Activated CD4-positive, alpha-beta T cell treated with anti-CD3 and anti-CD28 coated beads, Interleukin-2, amount 10 ng/mL, durations not matched to agents 7 days and 5 days (primary cell): Measurements from ENCODE around the gene LCLAT1. TPM values are rescaled to one million over a fixed set of nuclear protein-coding genes. Genes with fewer than 3 reads are reported as not detected.
"Not testable (repeated sequence)": the region's sequence is repeated elsewhere in the genome, so short reads cannot be mapped to it uniquely, and the experiment has no call there.

Source experiments
- CTCF ChIA-PET: fragments of 350-600 bp; sonication (Branson Sonifier 250); formaldehyde crosslinking; loops from one replicate; lab custom pipeline; 2021; ENCODE audit warnings: antibody characterized with exemption; lab: Charles Lee
- POLR2A ChIA-PET: fragments of 350-600 bp; sonication (Branson Sonifier 250); formaldehyde crosslinking; loops from one replicate; lab custom pipeline; 2021; ENCODE audit warnings: antibody characterized with exemption; lab: Charles Lee
- DNase-seq: peaks from one replicate; pipeline ENCODE4 v3.0.0-alpha.2; 2020
- H3K27ac Mint-ChIP-seq: one replicate; pipeline ENCODE4 v1.8.0; 2021; ENCODE audit warnings: mild to moderate bottlenecking, moderate library complexity, mixed read lengths
- H3K27me3 Mint-ChIP-seq: one replicate; pipeline ENCODE4 v1.8.0; 2021; ENCODE audit warnings: mixed read lengths
- H3K36me3 Mint-ChIP-seq: one replicate; pipeline ENCODE4 v1.8.0; 2021; ENCODE audit warnings: low read depth, mixed read lengths
- H3K4me1 Mint-ChIP-seq: one replicate; pipeline ENCODE4 v1.8.0; 2021; ENCODE audit warnings: mixed read lengths
- H3K4me3 Mint-ChIP-seq: one replicate; pipeline ENCODE4 v1.8.0; 2021; ENCODE audit warnings: mild to moderate bottlenecking, moderate library complexity, mixed read lengths
- H3K9me3 Mint-ChIP-seq: one replicate; pipeline ENCODE4 v1.8.0; 2021; ENCODE audit warnings: mixed read lengths
- total RNA-seq, 2 experiments: library from RNA; stranded (reverse); gene quantifications; one replicate each; pipeline ENCODE4 v1.2.3, GENCODE V29; 2021

Gene LCLAT1
- total RNA-seq, 2 experiments from 2014 or later = 20.7 to 24.6 TPM

DNA sequence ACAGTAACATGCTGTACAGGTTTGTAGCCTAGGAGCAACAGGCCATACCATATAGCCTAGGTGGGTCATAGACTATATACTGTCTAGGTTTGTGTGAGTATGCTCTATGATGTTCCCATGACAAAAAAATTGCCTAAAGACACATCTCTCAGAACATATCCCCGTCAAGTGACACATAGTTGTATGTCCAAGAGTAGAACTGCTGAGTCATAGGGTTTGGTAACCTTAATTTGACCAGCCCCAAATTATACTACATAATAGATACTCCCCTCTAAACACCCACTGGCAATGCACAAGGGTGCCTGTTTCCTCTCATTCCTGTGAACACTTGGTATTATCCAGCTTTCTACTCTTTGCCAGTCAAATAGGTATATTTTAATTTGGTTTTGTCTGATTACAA is 161.6 kb downstream of the LCLAT1 start:
- POLR2A ChIA-PET = no interaction called here
- H3K9me3 Mint-ChIP-seq = no peaks in the 10 kb centered on the region

DNA sequence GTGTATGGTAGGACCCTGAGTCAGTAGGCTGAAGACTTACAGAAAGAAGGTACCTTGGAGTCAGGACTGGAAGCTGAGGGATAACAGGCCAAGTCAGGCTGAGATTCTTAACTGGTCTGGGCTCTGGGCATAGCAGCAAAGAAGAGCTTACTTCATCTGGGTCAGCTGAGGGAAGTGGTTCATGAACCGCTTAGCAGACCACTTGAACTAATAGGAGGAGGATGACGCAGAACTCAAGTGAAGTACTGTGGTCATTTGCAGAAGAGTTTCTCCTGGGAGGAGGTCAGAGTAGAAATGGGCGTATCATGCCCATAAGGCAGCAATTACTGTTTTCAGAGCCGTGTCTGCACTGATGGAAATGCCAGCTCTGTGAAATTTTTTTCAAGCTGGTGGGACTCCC is 164.5 kb downstream of the LCLAT1 start:
- no peak for DNase-seq
- Mint-ChIP-seq H3K27ac (no peak overlapping the region), H3K36me3 (no peaks in the 10 kb centered on the region), H3K9me3 (no peaks in the 10 kb centered on the region), H3K4me1 (no peaks in the 10 kb centered on the region), H3K4me3 (no peak overlapping the region), H3K27me3 (no peaks in the 10 kb centered on the region)
- CTCF ChIA-PET = interaction anchor here (0.6 to 1.2 kb wide), 2 partner anchors 447 to 508 kb away, joined by 3 to 4 read pairs; no protein-coding TSS in a partner anchor
- POLR2A ChIA-PET = no interaction called here

More for the DNA sequence above, 161.6 kb downstream of the LCLAT1 start:
- Mint-ChIP-seq H3K4me1 (no peaks in the 10 kb centered on the region), H3K4me3 (no peak overlapping the region), H3K27me3 (no peaks in the 10 kb centered on the region), H3K27ac (no peak overlapping the region), H3K36me3 (no peaks in the 10 kb centered on the region)
- CTCF ChIA-PET = no interaction called here
- no peak for DNase-seq

DNA sequence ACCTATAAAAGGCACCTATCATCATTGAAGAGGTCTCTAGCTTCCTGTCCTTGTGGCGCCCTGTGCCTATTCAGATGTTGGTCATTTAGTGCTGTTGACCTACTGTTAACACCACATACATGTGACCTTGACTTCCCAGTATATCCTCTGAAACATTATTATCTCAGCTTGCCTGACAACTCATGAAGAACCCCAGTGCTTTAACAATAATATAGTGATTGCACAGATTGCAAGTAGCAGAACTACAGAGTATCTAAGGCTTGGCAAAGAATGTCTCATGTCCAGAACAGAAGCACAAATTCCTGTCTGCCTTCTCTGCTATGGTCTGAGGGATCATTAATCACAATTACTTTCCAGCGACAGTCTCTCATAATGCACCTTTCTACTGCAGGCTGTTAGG is 165.3 kb downstream of the LCLAT1 start:
- H3K27ac Mint-ChIP-seq = no peak overlapping the region
- H3K27me3 Mint-ChIP-seq = no peaks in the 10 kb centered on the region
- no peak overlapping the region for H3K4me3 Mint-ChIP-seq
- H3K36me3 Mint-ChIP-seq = no peaks in the 10 kb centered on the region
- ChIA-PET CTCF (interaction anchor here (1.2 kb wide), 1 partner anchor 448 kb away, joined by 4 read pairs; no protein-coding TSS in a partner anchor), POLR2A (no interaction called here)
- H3K4me1 Mint-ChIP-seq = no peaks in the 10 kb centered on the region
- no peaks in the 10 kb centered on the region for H3K9me3 Mint-ChIP-seq
- no peak for DNase-seq

DNA sequence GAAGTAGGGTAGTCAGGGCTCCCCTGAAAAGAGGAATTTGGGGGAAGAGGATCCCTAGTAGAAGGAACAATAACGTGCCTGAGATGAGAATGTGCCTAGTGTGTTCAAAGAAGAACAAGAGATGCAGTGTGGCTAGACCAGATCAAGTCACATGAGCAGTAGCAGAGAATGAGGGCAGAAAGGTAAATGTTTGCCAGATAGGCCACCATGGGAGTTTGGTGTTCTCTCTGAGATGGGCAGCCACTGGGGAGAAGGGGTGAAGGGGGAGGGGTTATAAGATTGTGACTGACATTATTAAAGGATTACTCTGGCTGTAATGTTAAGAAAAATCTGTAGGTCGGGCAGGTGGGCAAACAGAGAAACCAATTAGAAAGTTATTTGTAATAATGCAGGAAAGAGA is 166.0 kb downstream of the LCLAT1 start:
- CTCF ChIA-PET = no interaction called here
- DNase-seq = no peak
- Mint-ChIP-seq H3K4me3 (no peak overlapping the region), H3K27ac (no peak overlapping the region), H3K27me3 (no peaks in the 10 kb centered on the region), H3K9me3 (no peaks in the 10 kb centered on the region), H3K36me3 (no peaks in the 10 kb centered on the region), H3K4me1 (no peaks in the 10 kb centered on the region)
- POLR2A ChIA-PET = no interaction called here

DNA sequence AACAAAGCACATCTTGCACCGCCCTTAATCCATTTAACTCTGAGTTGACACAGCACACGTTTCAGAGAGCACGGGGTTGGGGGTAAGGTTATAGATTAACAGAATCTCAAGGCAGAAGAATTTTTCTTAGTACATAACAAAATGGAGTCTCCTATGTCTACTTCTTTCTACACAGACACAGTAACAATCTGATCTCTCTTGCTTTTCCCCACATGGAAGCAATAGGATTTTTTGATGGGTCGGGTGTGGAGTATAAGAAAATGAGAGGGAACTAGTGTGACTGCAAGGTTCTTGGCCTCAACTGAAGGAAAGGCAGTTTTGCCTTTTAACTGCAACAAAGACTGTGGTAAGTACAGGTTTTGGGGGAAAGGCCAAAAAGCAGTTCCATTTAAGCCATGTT is 167.2 kb downstream of the LCLAT1 start:
- H3K27ac Mint-ChIP-seq, DNase-seq, CTCF ChIA-PET, H3K36me3 Mint-ChIP-seq, H3K4me1 Mint-ChIP-seq, H3K27me3 Mint-ChIP-seq, H3K4me3 Mint-ChIP-seq, POLR2A ChIA-PET, H3K9me3 Mint-ChIP-seq: not testable (repeated sequence)

DNA sequence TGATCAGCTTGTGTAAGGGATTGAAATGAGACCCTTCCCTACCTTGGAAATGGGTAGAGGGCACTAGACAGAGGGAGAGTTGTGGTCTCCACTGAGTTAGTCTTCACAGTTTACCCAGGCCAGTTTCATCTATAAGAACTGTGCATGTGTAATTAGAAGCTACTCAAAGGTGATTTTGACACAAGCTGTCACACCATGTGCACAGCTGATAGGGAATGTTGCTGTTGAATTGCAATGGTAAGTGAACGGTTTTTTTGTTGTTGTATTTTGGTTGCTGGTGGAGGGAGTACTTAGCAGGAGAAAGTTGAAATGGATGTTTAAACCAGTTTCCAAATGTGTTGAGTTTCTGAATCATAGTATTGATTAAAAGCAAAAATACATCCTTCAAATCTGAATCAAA is 168.9 kb downstream of the LCLAT1 start:
- ChIA-PET CTCF (no interaction called here), POLR2A (no interaction called here)
- Mint-ChIP-seq H3K4me3 (no peak overlapping the region), H3K27ac (no peak overlapping the region), H3K4me1 (no peaks in the 10 kb centered on the region), H3K27me3 (no peaks in the 10 kb centered on the region), H3K36me3 (no peaks in the 10 kb centered on the region), H3K9me3 (no peaks in the 10 kb centered on the region)
- DNase-seq = no peak

DNA sequence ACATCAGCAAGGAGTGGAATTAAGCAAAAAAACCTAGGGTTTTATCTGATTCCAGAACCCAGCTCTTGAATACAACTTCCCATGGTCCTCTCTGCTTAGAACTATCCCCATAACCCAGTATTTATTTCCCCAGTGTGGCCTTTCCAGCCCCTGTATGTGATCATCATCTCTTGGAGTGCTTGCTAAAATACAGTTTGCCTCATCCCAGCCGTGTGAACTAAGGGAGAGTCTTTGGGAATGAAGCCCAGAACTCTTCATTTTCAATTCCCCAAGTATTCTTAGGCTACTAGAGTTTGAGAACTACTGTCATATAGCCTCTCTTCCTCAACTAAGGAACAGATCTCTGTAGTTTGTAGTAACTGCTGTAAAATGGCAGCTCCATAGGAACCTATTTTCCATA is 173.1 kb downstream of the LCLAT1 start:
- Mint-ChIP-seq H3K4me3 (no peak overlapping the region), H3K27ac (no peak overlapping the region), H3K4me1 (no peaks in the 10 kb centered on the region), H3K27me3 (no peaks in the 10 kb centered on the region), H3K9me3 (peaks cover 2% of the 10 kb centered on the region), H3K36me3 (peaks cover 19% of the 10 kb centered on the region)
- no peak for DNase-seq
- ChIA-PET POLR2A (no interaction called here), CTCF (interaction anchor here (0.5 kb wide), 1 partner anchor 220 kb away, joined by 3 read pairs; no protein-coding TSS in a partner anchor)

DNA sequence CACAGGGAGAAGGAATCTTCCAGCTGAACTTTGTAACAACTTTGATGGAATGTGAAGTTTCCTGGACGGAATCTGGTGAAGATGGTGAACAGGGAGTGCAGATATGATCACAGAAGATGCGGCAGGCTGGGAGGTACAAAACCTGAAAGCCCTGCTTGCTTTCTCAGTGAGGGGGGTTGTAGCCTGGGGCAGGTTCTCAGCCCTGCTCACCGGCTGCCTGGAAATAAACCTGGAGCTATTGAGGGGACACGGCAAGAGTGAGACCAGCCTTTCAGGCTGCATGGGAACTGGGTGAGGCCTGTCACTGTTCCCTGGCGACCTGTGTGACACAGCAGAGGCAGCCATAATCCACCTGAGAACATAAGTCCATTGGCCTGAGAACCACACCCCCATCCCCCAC is 174.8 kb downstream of the LCLAT1 start:
- no peak for DNase-seq
- H3K27me3 Mint-ChIP-seq = no peaks in the 10 kb centered on the region
- H3K36me3 Mint-ChIP-seq = peaks cover 19% of the 10 kb centered on the region
- H3K27ac Mint-ChIP-seq = no peak overlapping the region
- CTCF ChIA-PET = interaction anchor here (0.8 to 1.7 kb wide), 2 partner anchors 10 to 22 kb away, joined by 3 to 6 read pairs; no protein-coding TSS in a partner anchor
- peaks cover 3% of the 10 kb centered on the region for H3K4me1 Mint-ChIP-seq
- POLR2A ChIA-PET = no interaction called here
- peaks cover 2% of the 10 kb centered on the region for H3K9me3 Mint-ChIP-seq
- H3K4me3 Mint-ChIP-seq = no peak overlapping the region

DNA sequence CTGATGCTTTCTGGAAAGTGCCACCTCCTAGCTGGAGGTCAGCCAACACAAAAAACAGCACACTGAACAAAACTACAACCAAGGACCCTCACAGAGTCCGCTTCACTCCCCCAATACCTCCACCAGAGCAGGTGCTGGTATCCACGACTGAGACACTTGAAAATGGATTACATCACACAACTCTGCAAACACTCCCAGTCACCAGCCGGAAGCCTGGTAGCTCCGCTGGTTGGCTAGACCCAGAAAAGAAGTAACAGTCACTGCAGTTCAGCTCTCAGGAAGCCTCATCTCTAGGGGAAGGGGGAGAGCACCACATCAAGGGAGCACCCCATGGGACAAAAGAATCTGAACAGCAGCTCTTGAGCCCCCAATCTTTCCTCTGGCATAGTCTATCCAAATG is 175.4 kb downstream of the LCLAT1 start:
- peaks cover 19% of the 10 kb centered on the region for H3K36me3 Mint-ChIP-seq
- no peak overlapping the region for H3K27ac Mint-ChIP-seq
- no peaks in the 10 kb centered on the region for H3K27me3 Mint-ChIP-seq
- ChIA-PET CTCF (interaction anchor here (0.6 to 1.9 kb wide), 4 partner anchors 9 to 1500 kb away, joined by 3 to 9 read pairs (median 4); no protein-coding TSS in a partner anchor), POLR2A (no interaction called here)
- no peak overlapping the region for H3K4me3 Mint-ChIP-seq
- H3K4me1 Mint-ChIP-seq = peaks cover 3% of the 10 kb centered on the region
- DNase-seq = no peak
- peaks cover 2% of the 10 kb centered on the region for H3K9me3 Mint-ChIP-seq

DNA sequence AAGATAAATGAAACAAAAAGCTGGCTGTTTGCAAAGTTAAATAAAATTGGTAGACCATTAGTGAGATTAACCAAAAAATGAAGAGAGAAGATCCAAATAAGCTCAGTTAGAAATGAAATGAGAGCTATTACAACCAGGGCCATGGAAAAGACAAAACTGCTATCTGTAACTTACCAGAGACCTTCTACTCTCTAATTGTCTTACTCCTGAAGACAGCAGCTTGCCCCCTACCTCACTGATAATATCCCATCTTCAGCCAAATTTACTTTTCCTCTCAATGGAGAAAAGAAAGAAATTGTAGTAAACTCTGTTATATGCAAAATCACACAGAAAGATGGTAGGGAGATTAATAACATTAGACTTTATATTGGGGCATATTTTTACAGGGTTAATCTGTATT is 178.2 kb downstream of the LCLAT1 start:
- DNase-seq = no peak
- ChIA-PET CTCF (no interaction called here), POLR2A (no interaction called here)
- H3K4me3 Mint-ChIP-seq = no peak overlapping the region
- no peaks in the 10 kb centered on the region for H3K27me3 Mint-ChIP-seq
- peaks cover 2% of the 10 kb centered on the region for H3K9me3 Mint-ChIP-seq
- peaks cover 20% of the 10 kb centered on the region for H3K36me3 Mint-ChIP-seq
- peaks cover 3% of the 10 kb centered on the region for H3K4me1 Mint-ChIP-seq
- H3K27ac Mint-ChIP-seq = no peak overlapping the region

DNA sequence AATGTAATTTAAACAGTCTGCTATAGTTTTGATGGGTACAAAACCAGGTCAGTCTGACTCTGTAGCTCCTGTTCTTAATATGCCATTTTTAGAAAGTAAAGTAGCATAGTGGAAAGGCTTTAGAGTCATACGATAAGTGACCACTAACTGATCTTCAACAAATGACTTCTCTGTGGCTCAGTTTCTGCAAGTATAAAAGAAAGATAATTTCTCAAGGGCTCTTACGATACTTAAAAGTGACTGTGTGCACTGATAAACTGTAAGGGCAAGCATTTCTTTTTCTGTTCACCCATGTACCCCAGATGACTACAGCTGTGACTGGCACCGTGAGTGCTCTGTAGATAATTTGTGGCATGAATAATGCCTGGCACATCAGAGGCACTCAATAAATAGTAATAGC is 178.7 kb downstream of the LCLAT1 start:
- peaks cover 2% of the 10 kb centered on the region for H3K9me3 Mint-ChIP-seq
- CTCF ChIA-PET = no interaction called here
- H3K27ac Mint-ChIP-seq = no peak overlapping the region
- H3K4me3 Mint-ChIP-seq = no peak overlapping the region
- DNase-seq = no peak
- no peaks in the 10 kb centered on the region for H3K27me3 Mint-ChIP-seq
- POLR2A ChIA-PET = no interaction called here
- peaks cover 5% of the 10 kb centered on the region for H3K4me1 Mint-ChIP-seq
- H3K36me3 Mint-ChIP-seq = peaks cover 20% of the 10 kb centered on the region

DNA sequence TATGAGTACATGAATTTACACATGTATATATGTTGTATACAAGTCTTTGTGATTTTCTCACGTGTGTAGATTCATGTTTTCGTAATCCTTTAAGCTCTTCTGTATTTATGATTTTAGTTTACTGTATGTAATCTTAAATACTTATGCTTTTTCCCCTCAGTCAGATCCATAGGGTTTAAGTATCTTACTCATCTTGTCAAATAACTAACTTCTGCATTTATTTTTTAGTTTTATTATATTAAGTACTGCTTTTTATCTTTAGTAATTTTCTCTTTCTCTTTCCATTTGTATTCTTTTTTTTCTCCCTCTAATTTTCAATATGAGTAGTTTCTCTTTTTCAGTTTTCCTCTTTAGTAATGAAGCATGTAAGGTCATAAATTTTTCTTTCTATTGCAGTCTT is 179.4 kb downstream of the LCLAT1 start:
- H3K27ac Mint-ChIP-seq = no peak overlapping the region
- H3K27me3 Mint-ChIP-seq = no peaks in the 10 kb centered on the region
- ChIA-PET POLR2A (no interaction called here), CTCF (no interaction called here)
- H3K36me3 Mint-ChIP-seq = peaks cover 18% of the 10 kb centered on the region
- H3K9me3 Mint-ChIP-seq = peaks cover 2% of the 10 kb centered on the region
- H3K4me3 Mint-ChIP-seq = no peak overlapping the region
- peaks cover 12% of the 10 kb centered on the region for H3K4me1 Mint-ChIP-seq
- no peak for DNase-seq

DNA sequence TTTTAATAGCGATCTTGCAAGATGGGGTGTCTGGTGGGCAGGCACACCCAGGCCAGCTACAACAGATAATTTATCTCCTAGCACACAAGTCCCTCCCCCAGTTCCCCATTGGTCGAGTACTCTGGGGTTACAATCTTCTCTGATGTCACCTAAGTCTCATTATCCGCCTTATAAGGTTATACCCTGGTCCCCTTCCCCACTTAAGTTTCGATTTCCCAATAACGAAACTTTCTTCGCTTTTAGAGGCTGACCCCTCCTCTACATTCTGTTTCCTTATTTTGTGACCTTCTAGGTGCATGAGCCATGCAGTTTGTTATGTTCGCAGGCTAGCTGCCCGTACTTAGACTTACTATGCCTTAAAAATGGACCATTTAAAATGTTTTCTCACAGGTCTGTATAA is 180.1 kb downstream of the LCLAT1 start:
- DNase-seq = no peak
- POLR2A ChIA-PET = no interaction called here
- Mint-ChIP-seq H3K4me1 (peaks cover 12% of the 10 kb centered on the region), H3K4me3 (no peak overlapping the region), H3K36me3 (peaks cover 15% of the 10 kb centered on the region), H3K27ac (no peak overlapping the region), H3K27me3 (no peaks in the 10 kb centered on the region), H3K9me3 (peaks cover 2% of the 10 kb centered on the region)
- CTCF ChIA-PET = no interaction called here

DNA sequence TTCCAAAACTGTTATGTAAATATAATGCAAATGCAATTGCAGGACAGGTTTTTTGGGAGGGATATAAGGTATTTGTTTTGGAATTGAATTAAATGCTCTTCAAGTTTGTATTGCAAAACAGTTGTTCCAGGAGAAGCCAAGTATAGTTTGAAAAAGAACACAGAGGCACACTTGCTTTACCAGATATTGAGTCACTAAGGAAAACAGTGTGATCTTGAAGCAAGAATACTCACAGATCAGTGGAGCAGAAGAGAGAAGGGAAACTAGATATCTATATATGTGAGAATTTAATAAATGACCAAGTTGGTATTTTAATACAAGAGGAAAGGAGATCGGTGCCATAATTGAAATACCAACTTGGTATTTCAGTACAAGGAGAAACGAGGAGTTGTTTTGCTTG is 181.3 kb downstream of the LCLAT1 start:
- Mint-ChIP-seq H3K4me1 (peaks cover 12% of the 10 kb centered on the region), H3K27ac (no peak overlapping the region), H3K4me3 (no peak overlapping the region), H3K9me3 (peaks cover 1% of the 10 kb centered on the region), H3K36me3 (peaks cover 7% of the 10 kb centered on the region), H3K27me3 (no peaks in the 10 kb centered on the region)
- POLR2A ChIA-PET = no interaction called here
- CTCF ChIA-PET = no interaction called here
- no peak for DNase-seq
